Erythroblast (primary cell): ENCODE results near the gene MPPED1.

Experiments used
- GATA1 ChIP-seq: IDR thresholded peaks from 2 replicates; pipeline ENCODE4 v1.6.1; 2011; ENCODE audit warnings: low read depth, mild to moderate bottlenecking, control low read depth, low read length, moderate library complexity
- POLR2A ChIP-seq: IDR thresholded peaks from 2 replicates; pipeline ENCODE4 v1.6.1; 2011; ENCODE audit warnings: mild to moderate bottlenecking, low read length

GRCh38 chr22:43398910-43399309 is 12.9 kb upstream of the MPPED1 start:
- TF ChIP-seq POLR2A: no peak
- TF ChIP-seq GATA1: no peak
